HepG2 (cell line): ENCODE measurements around the gene PGP. TPM values are rescaled to one million over a fixed set of nuclear protein-coding genes. Genes with fewer than 3 reads are reported as not detected.

Experiments
- ATAC-seq: fragments of 200-7000 bp; cut with Tn5 transposase; 3 replicates; pipeline ENCODE4 v1.9.1; 2020; ENCODE audit warnings: mild to moderate bottlenecking, moderate library complexity
- BruUV-seq: library from RNA; stranded (reverse); fragments of 400-500 nt; replicated peaks from 2 replicates; lab custom pipeline; 2021; lab: Mats Ljungman, UMichigan
- CTCF ChIA-PET: fragments of 300-600 bp; formaldehyde crosslinking; extraction: SDS; loops from one replicate; lab custom pipeline; 2021; ENCODE audit warnings: low total read pairs, inconsistent platforms, low intra/inter-chr PET ratio; lab: Yijun Ruan, JAX
- POLR2A ChIA-PET: fragments of 350-600 bp; sonication (Branson Sonifier 250); formaldehyde crosslinking; loops from one replicate; lab custom pipeline; 2020; ENCODE audit warnings: antibody characterized with exemption, inconsistent platforms; lab: Yijun Ruan, JAX
- DNase-seq: peaks from one replicate; pipeline ENCODE4 v3.0.0-alpha.2; 2015; ENCODE audit warnings: low spot score
- FAIRE-seq: peaks from 3 replicates; lab custom pipeline; 2011; peaks lifted over from hg19 to GRCh38; lab: Jason Lieb, UNC
- H2AFZ ChIP-seq: one replicate; pipeline ENCODE4 v1.6.1; 2011; ENCODE audit warnings: low read length, inconsistent platforms
- H3K27ac ChIP-seq: fragments of 300-600 bp; 3 replicates; pipeline ENCODE4 v1.8.0; 2011; ENCODE audit warnings: mixed run types, mild to moderate bottlenecking, mixed read lengths, low read length, inconsistent platforms; ENCODE audit not compliant: insufficient read depth; ENCODE audit errors: extremely low read length
- H3K27me3 ChIP-seq, 2 experiments: fragments of 200-600 bp in 1 of 2; 2 replicates in 1 of 2; 3 replicates in 1 of 2; pipeline versions ENCODE4 v1.6.0 to v1.8.0; 2011; ENCODE audit warnings: low read length in 2 of 2, mild to moderate bottlenecking in 2 of 2, moderate library complexity in 2 of 2, inconsistent platforms in 1 of 2; ENCODE audit not compliant: insufficient read depth in 2 of 2, control insufficient read depth in 1 of 2
- H3K36me3 ChIP-seq, 2 experiments: fragments of 200-600 bp in 1 of 2; replicated peaks in 1 of 2; 2 replicates in 1 of 2; 3 replicates in 1 of 2; pipeline versions ENCODE4 v1.5.1 to v1.8.0; 2011; ENCODE audit warnings: low read length in 2 of 2, inconsistent platforms in 1 of 2; ENCODE audit not compliant: insufficient read depth in 2 of 2, control insufficient read depth in 1 of 2
- H3K4me1 ChIP-seq: 2 replicates; pipeline ENCODE4 v1.5.1; 2012; ENCODE audit warnings: low read length, inconsistent platforms; ENCODE audit not compliant: insufficient read depth
- H3K4me2 ChIP-seq: 2 replicates; pipeline ENCODE4 v1.6.0; 2011; ENCODE audit warnings: low read depth, low read length, inconsistent platforms
- H3K4me3 ChIP-seq, 3 experiments: fragments of 200-600 bp in 1 of 3; sonication (generic), shearing (Covaris generic) in 1 of 3; replicated peaks in 1 of 3; 2 replicates each; pipeline ENCODE4 v1.5.1; 2011 to 2016; ENCODE audit warnings: low read length in 3 of 3, inconsistent platforms in 2 of 3, low read depth in 2 of 3, mild to moderate bottlenecking in 2 of 3, control low read depth in 1 of 3, mixed read lengths in 1 of 3; ENCODE audit not compliant: insufficient read depth in 1 of 3
- H3K79me2 ChIP-seq: one replicate; pipeline ENCODE4 v1.6.1; 2011; ENCODE audit warnings: low read length, inconsistent platforms; ENCODE audit not compliant: insufficient read depth
- H3K9ac ChIP-seq: 2 replicates; pipeline ENCODE4 v1.6.0; 2011; ENCODE audit warnings: mild to moderate bottlenecking, low read depth, low read length, inconsistent platforms; ENCODE audit not compliant: insufficient read depth
- H3K9me3 ChIP-seq: 2 replicates; pipeline ENCODE4 v1.5.1; 2012; ENCODE audit warnings: mild to moderate bottlenecking, low read length
- H4K20me1 ChIP-seq: 2 replicates; pipeline ENCODE4 v1.6.0; 2011; ENCODE audit warnings: inconsistent platforms, mild to moderate bottlenecking, low read length, moderate library complexity; ENCODE audit not compliant: insufficient read depth
- ATF7-NPFF ChIP-seq: sonication (generic); formaldehyde crosslinking; IDR thresholded peaks from 2 replicates; pipeline ENCODE4 v1.8.1; 2023; ENCODE audit warnings: mild to moderate bottlenecking, low read depth, missing genetic modification reagents, moderate library complexity
- SOX13 ChIP-seq, 3 experiments: fragments of 450-650 bp in 1 of 3; sonication (generic) in 1 of 3; formaldehyde crosslinking in 1 of 3; IDR thresholded peaks in 2 of 3; conservative IDR thresholded peaks in 1 of 3; 2 replicates each; pipeline versions ENCODE4 v1.5.0 to v1.6.1; 2016 to 2020; ENCODE audit warnings: antibody characterized with exemption in 1 of 3, mild to moderate bottlenecking in 1 of 3, missing compliant biosample characterization in 1 of 3, missing genetic modification reagents in 1 of 3, moderate library complexity in 1 of 3
- SYNCRIP ChIP-seq: fragments of 200-400 bp; formaldehyde crosslinking; IDR thresholded peaks from 2 replicates; pipeline ENCODE4 v1.6.1; 2018; ENCODE audit warnings: mild to moderate bottlenecking, low read depth, low read length; ENCODE audit not compliant: insufficient read depth
- ZFAT ChIP-seq: sonication (generic); formaldehyde crosslinking; conservative IDR thresholded peaks from 2 replicates; pipeline ENCODE4 v1.8.1; 2023; ENCODE audit warnings: missing genetic modification reagents, inconsistent platforms
- ZFP62 ChIP-seq: sonication (generic); formaldehyde crosslinking; IDR thresholded peaks from 2 replicates; pipeline ENCODE4 v1.4.0; 2020; ENCODE audit warnings: missing genetic modification reagents
- ZMYM4 ChIP-seq: sonication (generic); formaldehyde crosslinking; IDR thresholded peaks from 2 replicates; pipeline ENCODE4 v1.8.1; 2023; ENCODE audit warnings: mild to moderate bottlenecking, missing genetic modification reagents
- WGBS: methylation state at CpG from one replicate; pipeline ENCODE4 v1.1.6; 2017; ENCODE audit warnings: low lambda C conversion rate; 5-methylcytosine and 5-hydroxymethylcytosine counted together
- in situ Hi-C: cut with HindIII; loops from 2 replicates; pipeline ENCODE4 v1.10.0; 2017; ENCODE audit warnings: low pct_unique_long_range_greater_than_20kb; ENCODE audit not compliant: extremely low pct_ligation_motif_present
- intact Hi-C: fragments of 100-400 bp; cut with micrococcal nuclease; formaldehyde crosslinking; loops from one replicate; pipeline ENCODE4 v1.10.0; 2022; ENCODE audit not compliant: unreplicated experiment
- polyA plus RNA-seq, 8 experiments: library from polyadenylated mRNA; depleted of rRNA in 3 of 8; stranded (reverse) in 7 of 8; unstranded in 1 of 8; fragments of >200 nt; fragmentation: Illumina TruSeq in 4 of 8; extraction: Trizol in 4 of 8; gene quantifications; 2 replicates each; pipeline versions ENCODE4 v1.2.1 to v1.2.3, GENCODE V29; 2011 to 2016; ENCODE audit warnings: low read depth in 4 of 8, missing spikeins in 1 of 8, mixed read lengths in 1 of 8; ENCODE audit not compliant: insufficient read depth in 1 of 8
- total RNA-seq, 5 experiments: library from RNA; depleted of rRNA; stranded (reverse); fragments of >200 nt; fragmentation: Illumina TruSeq; extraction: Trizol; gene quantifications; 2 replicates each; pipeline ENCODE4 v1.2.3, GENCODE V29; 2016; ENCODE audit warnings: low read depth in 1 of 5
- TF ChIP-seq, protein P1 (sequence below): IDR thresholded peaks from 2 replicates; pipeline ENCODE4 v1.6.1; 2016; ENCODE audit warnings: low read depth, control low read depth
- TF ChIP-seq, protein P2 (sequence below): sonication (generic); formaldehyde crosslinking; conservative IDR thresholded peaks from 2 replicates; pipeline ENCODE4 v1.5.0; 2020; ENCODE audit warnings: missing genetic modification reagents

The PGP gene
- total and polyA plus RNA-seq, 2 of the 13 experiments (the other 11 are each of a cell fraction or from before 2014, with no cell fraction given), result 7.3 to 18.3 TPM

DNA sequence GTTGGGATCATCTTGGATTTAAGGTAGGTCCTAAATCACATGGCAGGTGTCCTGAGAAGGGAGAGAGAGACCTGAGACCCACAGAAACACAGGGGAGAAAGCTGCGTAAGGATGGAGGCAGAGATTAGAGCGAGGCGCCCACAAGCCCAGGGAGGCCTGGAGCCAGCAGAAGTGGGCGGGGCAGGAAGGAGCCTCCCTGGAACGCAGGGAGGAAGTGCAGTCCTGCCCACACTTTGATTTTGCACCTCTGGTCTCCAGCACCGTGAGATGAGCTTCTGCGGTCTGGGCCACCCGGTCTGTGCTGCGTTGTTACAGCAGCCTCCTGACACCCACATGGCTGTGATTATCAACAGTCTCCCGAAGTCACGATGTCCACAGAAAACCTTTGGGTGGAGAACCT lies 28.0 kb upstream of the PGP start:
- H3K4me1 ChIP-seq, result peaks cover 21% of the 10 kb centered on the region
- H3K79me2 ChIP-seq, result no peaks in the 10 kb centered on the region
- CTCF ChIA-PET, result no interaction called here
- no peaks in the 10 kb centered on the region for H3K9me3 ChIP-seq
- ATAC-seq, result no peak
- no peak for FAIRE-seq
- H3K27ac ChIP-seq, result no peak overlapping the region
- no peak overlapping the region for H3K4me3 ChIP-seq
- in situ Hi-C loops (no loop called here), intact Hi-C loops (no loop called here)
- no peaks in the 10 kb centered on the region for H3K27me3 ChIP-seq
- H3K36me3 ChIP-seq, result peaks cover 25 to 47% of the 10 kb centered on the region in 2 experiments; a peak in 4 of 5 replicates
- H3K4me2 ChIP-seq, result no peak overlapping the region
- H4K20me1 ChIP-seq, result 0 out of 2 replicates have a peak, but pooled peaks cover 2% of the 10 kb centered on the region
- TF ChIP-seq, protein P1, sequence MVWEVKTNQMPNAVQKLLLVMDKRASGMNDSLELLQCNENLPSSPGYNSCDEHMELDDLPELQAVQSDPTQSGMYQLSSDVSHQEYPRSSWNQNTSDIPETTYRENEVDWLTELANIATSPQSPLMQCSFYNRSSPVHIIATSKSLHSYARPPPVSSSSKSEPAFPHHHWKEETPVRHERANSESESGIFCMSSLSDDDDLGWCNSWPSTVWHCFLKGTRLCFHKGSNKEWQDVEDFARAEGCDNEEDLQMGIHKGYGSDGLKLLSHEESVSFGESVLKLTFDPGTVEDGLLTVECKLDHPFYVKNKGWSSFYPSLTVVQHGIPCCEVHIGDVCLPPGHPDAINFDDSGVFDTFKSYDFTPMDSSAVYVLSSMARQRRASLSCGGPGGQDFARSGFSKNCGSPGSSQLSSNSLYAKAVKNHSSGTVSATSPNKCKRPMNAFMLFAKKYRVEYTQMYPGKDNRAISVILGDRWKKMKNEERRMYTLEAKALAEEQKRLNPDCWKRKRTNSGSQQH (CRISPR knock-in tag), result no peak
- TF ChIP-seq, protein P2, sequence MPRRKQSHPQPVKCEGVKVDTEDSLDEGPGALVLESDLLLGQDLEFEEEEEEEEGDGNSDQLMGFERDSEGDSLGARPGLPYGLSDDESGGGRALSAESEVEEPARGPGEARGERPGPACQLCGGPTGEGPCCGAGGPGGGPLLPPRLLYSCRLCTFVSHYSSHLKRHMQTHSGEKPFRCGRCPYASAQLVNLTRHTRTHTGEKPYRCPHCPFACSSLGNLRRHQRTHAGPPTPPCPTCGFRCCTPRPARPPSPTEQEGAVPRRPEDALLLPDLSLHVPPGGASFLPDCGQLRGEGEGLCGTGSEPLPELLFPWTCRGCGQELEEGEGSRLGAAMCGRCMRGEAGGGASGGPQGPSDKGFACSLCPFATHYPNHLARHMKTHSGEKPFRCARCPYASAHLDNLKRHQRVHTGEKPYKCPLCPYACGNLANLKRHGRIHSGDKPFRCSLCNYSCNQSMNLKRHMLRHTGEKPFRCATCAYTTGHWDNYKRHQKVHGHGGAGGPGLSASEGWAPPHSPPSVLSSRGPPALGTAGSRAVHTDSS (CRISPR knock-in tag), result no peak
- TF ChIP-seq ZFAT (no peak), ZFP62 (CRISPR knock-in tag) (no peak), ZMYM4 (CRISPR knock-in tag) (no peak), SOX13 (IDR thresholded peaks at IDR 0.05) (no peak), SOX13 (CRISPR knock-in tag; conservative IDR thresholded peaks at IDR 0.05 in 1 of 2, IDR thresholded peaks at IDR 0.05 in 1 of 2) (no peak), SYNCRIP (no peak), ATF7-NPFF (CRISPR knock-in tag) (no peak)
- DNase-seq, result no peak
- WGBS, result 100% methylated on average over 4 of the region's 11 CpGs
- no peak overlapping the region for H2AFZ ChIP-seq
- POLR2A ChIA-PET, result interaction anchor here (0.6 kb wide), 1 partner anchor 663 kb away, joined by 3 read pairs; no protein-coding TSS in a partner anchor
- BruUV-seq, result no TSS peak
- no peak overlapping the region for H3K9ac ChIP-seq
